CD4-positive, alpha-beta T cell treated with Interleukin-17A for 1 hour (primary cell): ENCODE data around the gene FAM186B.
"Not testable (repeated sequence)": the region's sequence is repeated elsewhere in the genome, so short reads cannot be mapped to it uniquely, and the experiment has no call there.

Experiments used
- DNase-seq: peaks from one replicate; pipeline ENCODE4 v3.0.0-alpha.2; 2020

FAM186B gene

DNA sequence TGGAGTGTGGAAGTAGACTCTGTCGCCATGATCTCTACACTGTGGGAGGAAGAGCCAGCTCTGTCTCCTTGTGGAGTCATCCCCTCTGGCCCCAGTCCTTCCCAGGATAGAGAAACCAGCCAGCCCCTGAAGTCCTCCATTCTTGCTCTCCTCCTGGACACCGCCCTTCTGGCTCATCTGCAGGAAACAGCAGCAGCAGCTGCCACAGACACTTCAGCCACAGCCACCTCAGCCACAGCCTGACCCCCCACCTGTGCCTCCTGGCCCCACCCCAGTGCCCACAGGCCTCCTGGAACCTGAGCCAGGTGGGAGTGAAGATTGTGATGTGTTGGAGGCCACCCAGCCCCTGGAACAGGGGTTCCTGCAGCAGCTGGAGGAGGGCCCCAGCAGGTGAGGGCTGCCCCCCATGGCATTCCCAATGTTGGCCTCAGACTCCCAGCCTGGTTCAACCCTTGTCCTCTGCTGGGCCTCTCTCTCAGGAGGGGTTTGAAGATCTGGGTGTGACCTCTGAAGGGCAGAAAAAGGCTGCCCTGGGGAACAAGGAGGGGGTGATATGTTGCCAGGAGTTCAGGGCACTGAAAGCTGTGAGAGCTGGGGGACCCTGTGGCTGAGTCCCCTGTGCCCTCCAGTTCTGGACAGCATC lies 28.4 kb upstream of the FAM186B start:
- no peak for DNase-seq

GRCh38 chr12:49632986-49633702 lies 27.7 kb upstream of the FAM186B start:
- DNase-seq, result no peak

GRCh38 chr12:49632401-49632800 lies 27.0 kb upstream of the FAM186B start:
- no peak for DNase-seq

DNA sequence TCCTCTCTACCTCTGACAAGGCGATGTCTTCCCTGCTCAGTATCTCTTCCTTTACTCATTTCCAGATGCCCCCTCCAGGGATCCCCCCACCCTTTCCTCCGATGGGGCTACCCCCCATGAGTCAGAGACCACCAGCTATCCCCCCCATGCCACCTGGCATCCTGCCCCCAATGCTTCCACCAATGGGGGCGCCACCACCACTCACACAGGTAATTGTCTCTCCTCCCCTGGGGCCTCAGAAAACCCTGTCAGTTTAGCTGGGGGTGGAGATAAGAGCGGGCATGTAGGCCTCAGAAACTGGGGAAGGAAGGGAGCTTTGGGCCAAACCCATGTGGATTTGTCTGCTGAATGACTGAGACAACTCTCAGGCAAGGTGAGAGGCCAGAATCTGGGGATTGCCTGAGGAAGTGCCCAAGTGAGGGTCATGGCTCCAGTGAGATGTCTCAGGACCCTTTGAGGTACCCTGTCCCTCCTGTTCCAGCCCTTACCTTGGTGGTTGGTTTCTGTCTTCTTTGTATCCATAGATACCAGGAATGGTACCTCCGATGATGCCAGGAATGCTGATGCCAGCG lies 26.0 kb upstream of the FAM186B start:
- DNase-seq, result no peak

- DNase-seq, result no peak
These were observed 22.4 kb upstream of the FAM186B start for GRCh38 chr12:49627752-49628360.

GRCh38 chr12:49626836-49627235 lies 21.4 kb upstream of the FAM186B start:
- DNase-seq, result no peak

GRCh38 chr12:49626169-49626835 lies 20.9 kb upstream of the FAM186B start:
- DNase-seq, result peak; percentile 35

GRCh38 chr12:49624921-49625577 lies 19.6 kb upstream of the FAM186B start:
- DNase-seq, result no peak

GRCh38 chr12:49623142-49623904 lies 17.9 kb upstream of the FAM186B start, which contains the start of gene PRPF40B:
TSS of gene PRPF40B (plus strand) at chr12:49623561. CDS start at chr12:49623591, 30 bp downstream.
- DNase-seq, result peak; percentile 90

DNA sequence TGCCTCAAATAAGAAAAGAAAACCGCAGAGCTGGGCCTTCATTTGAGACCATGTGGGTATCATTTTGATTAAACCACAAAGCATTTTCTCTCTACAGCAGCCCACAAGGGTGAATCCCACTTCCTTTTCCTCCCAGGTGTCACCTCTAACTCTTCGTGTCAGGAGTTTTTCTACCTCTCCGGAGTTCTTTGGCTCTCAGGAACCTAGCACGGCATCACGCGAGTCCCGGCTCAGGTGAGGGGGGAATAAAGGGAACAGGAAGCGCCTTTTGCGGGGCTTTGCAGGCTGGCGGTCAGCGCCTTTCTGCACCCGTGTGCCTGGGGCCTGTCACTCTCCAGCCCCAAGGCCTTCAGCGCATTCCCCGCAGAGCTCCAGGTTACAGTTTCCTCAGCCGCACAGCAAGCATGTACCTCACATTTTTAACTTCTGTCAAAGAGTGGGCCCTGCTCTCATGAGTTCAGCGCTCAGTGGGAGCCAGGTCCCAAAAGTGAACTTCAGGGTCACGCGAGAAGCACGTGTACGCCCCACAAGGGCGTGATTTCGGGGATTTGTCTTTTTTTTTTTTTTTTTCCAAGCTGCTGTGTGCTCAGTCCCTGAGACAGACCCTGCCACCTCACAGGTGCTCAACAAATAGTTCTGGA lies 17.2 kb upstream of the FAM186B start:
- peak; percentile 80 for DNase-seq

- no peak for DNase-seq
These were observed 16.4 kb upstream of the FAM186B start for GRCh38 chr12:49621651-49622500.

DNA sequence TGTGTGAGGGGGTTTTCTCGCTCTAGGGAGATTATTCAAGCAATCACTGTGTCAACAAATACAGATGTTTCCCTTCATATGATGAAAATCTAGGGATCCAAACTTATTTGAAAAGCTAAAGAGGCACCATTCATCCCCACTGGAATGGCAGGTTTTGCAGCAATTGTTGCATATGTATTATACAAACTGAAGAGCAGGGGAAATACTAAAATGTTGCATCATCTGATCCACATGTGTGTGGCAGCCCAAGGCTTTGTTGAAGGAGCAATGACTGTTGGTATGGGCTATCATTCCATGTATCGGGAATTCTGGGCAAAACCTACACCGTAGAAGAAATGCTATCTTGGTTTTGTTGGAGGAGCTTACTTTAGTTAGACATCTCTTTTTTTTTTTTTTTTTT lies 13.8 kb upstream of the FAM186B start:
- DNase-seq, result no peak

GRCh38 chr12:49618576-49618975 lies 13.1 kb upstream of the FAM186B start:
- no peak for DNase-seq

GRCh38 chr12:49616533-49617219 lies 11.2 kb upstream of the FAM186B start:
- no peak for DNase-seq

DNA sequence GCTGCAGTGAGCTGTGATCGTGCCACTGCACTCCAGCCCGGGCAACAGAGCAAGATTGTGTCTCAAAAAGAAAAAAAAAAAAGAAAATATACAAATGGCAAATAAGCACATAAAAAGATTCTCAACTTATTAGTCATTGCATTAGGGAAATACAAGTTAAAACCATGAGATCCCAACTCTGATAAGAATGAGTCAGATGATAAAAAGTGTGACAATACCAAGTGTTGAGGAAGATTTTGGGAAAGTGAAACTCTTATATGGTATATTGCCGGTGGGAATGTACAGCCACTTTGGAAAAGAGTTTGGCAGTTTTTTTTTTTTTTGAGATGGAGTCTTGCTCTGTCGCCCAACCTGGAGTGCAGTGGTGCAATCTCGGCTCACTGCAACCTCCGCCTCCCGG lies 10.3 kb upstream of the FAM186B start:
- DNase-seq, result no peak

GRCh38 chr12:49612210-49612609 lies 6.8 kb upstream of the FAM186B start:
- DNase-seq, result no peak

GRCh38 chr12:49610785-49611184 lies 5.3 kb upstream of the FAM186B start:
- DNase-seq, result not testable (repeated sequence)

DNA sequence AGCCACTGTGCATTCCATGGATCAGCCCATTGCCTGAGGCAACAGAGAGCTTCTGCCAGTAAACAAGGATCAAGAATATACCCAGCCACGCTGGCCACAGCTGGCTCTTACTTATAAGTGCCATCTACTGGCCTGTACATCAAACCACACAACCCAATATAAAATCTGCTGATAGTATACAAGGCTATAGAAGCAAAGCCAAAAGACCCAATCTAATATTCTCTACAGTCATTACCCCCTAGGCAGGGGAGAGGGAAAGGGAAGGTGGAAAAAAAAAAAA lies 4.4 kb upstream of the FAM186B start:
- no peak for DNase-seq

DNA sequence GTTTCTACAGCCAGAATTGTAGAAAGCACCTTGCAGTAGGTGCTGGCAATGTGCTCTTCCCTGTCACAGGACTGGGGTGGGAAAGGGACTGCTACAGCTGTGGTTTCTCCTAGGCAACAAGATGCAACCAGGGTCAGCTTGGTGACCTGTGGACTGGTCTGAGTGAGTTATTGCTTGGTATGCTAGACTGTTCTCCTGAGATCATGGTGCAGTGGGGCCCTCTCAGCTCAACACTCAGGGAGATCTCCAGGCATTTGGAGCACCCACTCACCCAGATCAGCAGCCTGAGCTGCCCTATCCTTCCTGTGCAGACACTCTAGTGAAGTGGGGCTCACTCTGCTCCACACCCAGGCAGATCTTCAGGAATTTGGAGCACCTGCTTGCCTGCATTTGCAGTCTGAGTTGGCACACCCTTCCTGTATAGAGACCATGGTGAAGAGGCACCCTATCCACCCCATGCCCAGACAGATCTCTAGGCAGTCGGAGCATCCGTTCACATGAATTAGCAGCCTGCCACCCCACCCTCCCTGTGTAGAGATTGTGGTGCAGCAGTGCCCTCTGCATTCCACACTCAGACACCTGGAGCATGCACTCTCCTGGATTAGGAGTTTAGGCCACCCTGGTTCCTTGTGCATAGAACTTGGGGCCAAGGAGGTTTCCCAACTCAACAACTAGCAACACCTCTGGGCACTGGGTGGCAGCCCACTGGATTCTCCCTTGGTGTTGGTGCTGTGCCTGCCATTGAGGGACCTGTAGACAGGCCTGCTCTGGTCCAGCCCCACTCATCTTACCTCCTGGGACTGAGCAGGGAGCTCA lies 3.8 kb upstream of the FAM186B start:
- DNase-seq, result no peak
